Activated CD4-positive, alpha-beta T cell treated with anti-CD3 and anti-CD28 coated beads for 36 hours (primary cell): ENCODE measurements around the gene S100A4. TPM values are rescaled to one million over a fixed set of nuclear protein-coding genes. Genes with fewer than 3 reads are reported as not detected.

Source experiments
- ATAC-seq: fragments of 200-7000 bp; cut with Tn5 transposase; one replicate; pipeline ENCODE4 v1.10.0; 2021; ENCODE audit warnings: mild to moderate bottlenecking, moderate library complexity
- CTCF ChIA-PET: fragments of 350-600 bp; sonication (Branson Sonifier 250); formaldehyde crosslinking; loops from one replicate; lab custom pipeline; 2021; ENCODE audit warnings: antibody characterized with exemption; lab: Charles Lee
- POLR2A ChIA-PET: fragments of 350-600 bp; sonication (Branson Sonifier 250); formaldehyde crosslinking; loops from one replicate; lab custom pipeline; 2021; ENCODE audit warnings: antibody characterized with exemption, inconsistent platforms; lab: Charles Lee
- DNase-seq: peaks from one replicate; pipeline ENCODE4 v3.0.0-alpha.2; 2020
- H3K27ac Mint-ChIP-seq: one replicate; pipeline ENCODE4 v1.8.0; 2021; ENCODE audit warnings: mixed read lengths
- H3K27me3 Mint-ChIP-seq: one replicate; pipeline ENCODE4 v1.8.0; 2021; ENCODE audit warnings: mixed read lengths
- H3K36me3 Mint-ChIP-seq: one replicate; pipeline ENCODE4 v1.8.0; 2021; ENCODE audit warnings: low read depth, mixed read lengths
- H3K4me1 Mint-ChIP-seq: one replicate; pipeline ENCODE4 v1.8.0; 2021; ENCODE audit warnings: mixed read lengths
- H3K4me3 Mint-ChIP-seq: one replicate; pipeline ENCODE4 v1.8.0; 2021; ENCODE audit warnings: mild to moderate bottlenecking, moderate library complexity, mixed read lengths
- H3K9me3 Mint-ChIP-seq: one replicate; pipeline ENCODE4 v1.8.0; 2021; ENCODE audit warnings: low read depth, mixed read lengths
- intact Hi-C, 2 experiments: fragments of 100-400 bp; cut with DNase I in 1 of 2; cut with micrococcal nuclease in 1 of 2; formaldehyde crosslinking; loops; one replicate each; pipeline versions ENCODE4 v1.14.2 to v1.15.1; 2022 to 2024; cut with DNase I, micrococcal nuclease
- total RNA-seq, 2 experiments: library from RNA; stranded (reverse); gene quantifications; one replicate each; pipeline ENCODE4 v1.2.3, GENCODE V29; 2021

Gene S100A4
- total RNA-seq, 2 experiments from 2014 or later, result 84.8 to 166 TPM

DNA sequence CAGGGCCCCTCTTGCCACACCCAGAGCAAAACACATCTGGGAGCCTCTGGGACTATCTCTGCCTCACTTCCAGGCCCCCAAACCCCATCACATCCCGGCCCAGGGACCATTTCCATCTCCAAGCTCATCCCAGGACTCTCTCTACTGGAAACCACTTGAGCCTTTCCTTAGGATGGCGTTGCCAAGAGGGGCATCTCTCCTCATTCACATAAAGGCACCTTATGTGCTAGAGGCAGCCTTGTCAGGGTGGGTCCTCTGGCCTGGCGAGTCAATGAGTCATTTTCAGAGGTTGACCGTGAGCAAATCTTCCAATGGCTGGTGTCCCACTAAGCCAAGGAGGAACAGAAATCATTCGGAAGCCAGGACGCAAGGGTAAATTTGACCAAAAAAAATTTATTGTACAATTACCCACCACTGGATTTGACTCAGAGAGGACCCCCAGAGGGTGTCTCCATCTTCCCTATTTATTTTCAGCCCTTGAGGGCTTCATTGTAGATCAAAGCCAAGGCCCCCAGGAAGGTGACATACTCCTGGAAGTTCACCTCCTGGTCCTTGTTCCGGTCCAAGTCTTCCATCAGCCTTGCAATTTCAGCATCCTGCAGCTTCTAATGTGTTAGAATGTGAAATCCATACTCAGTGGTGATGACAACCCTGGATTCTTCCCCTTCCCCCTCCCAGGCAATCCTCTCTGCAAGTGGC is 11.2 kb downstream of the S100A4 start:
- Mint-ChIP-seq H3K36me3 (peaks cover 17% of the 10 kb centered on the region), H3K27ac (peak overlapping the region; percentile 94), H3K27me3 (no peaks in the 10 kb centered on the region), H3K9me3 (no peaks in the 10 kb centered on the region), H3K4me3 (peak overlapping the region; percentile 89), H3K4me1 (peaks cover 59% of the 10 kb centered on the region)
- intact Hi-C loops, result loop anchor here (5.0 to 10.0 kb wide), 3 partner anchors 83 to 430 kb away; partner anchors contain the start of genes CREB3L4 (in 2 of the 2), SLC39A1 (in 2 of the 2), INTS3 (in 1 of the 2) and S100A14 (in 1 of the 2)
- CTCF ChIA-PET, result interaction anchor here (0.7 to 5.4 kb wide), 15 partner anchors 8 to 100 kb away, joined by 3 to 97 read pairs (median 8); partner anchors contain the start of genes CHTOP and S100A4
- DNase-seq (no peak), ATAC-seq (no peak)
- POLR2A ChIA-PET, result interaction anchor here (0.7 to 2.5 kb wide), 3 partner anchors 10 to 100 kb away, joined by 3 to 19 read pairs (median 13); partner anchors contain the start of genes CHTOP, S100A2 and S100A4

DNA sequence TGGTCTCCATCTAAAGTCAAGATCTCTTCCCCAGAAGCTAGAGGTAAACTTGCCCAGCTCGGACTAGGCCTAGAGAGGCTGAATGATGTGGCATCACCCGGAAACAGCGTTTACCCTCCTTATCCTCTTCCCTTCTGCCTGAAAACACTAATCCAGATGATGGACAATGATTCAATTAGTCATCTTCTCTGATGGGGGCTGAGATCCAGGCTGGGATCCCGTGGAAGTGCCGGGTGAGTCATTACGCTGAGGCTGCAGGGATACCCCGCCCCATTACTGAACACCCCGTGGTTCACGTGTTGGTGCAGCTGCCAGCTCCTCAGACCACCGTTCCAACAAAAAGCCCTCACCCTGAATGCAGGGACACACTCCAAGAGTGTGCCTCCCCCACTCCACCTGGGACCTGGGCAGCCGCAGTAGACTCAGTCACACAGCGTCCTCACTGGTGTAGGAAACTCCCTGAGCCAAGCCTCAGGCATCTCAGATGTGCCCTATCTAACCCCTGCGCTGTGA is 11.9 kb downstream of the S100A4 start:
- peak overlapping the region; percentile 89 for H3K4me3 Mint-ChIP-seq
- H3K36me3 Mint-ChIP-seq, result peaks cover 17% of the 10 kb centered on the region
- H3K27ac Mint-ChIP-seq, result peak overlapping the region; percentile 94
- POLR2A ChIA-PET, result interaction anchor here (1.0 to 2.2 kb wide), 2 partner anchors 32 to 39 kb away, joined by 3 to 13 read pairs; partner anchors contain the start of gene S100A2
- H3K27me3 Mint-ChIP-seq, result no peaks in the 10 kb centered on the region
- DNase-seq, result peak; percentile 33
- intact Hi-C loops, result loop anchor here (1.0 to 10.0 kb wide), 8 partner anchors 35 to 431 kb away; partner anchors contain the start of genes CREB3L4 (in 2 of the 2), SLC39A1 (in 2 of the 2), CHTOP (in 1 of the 2) and ILF2 (in 1 of the 2)
- H3K4me1 Mint-ChIP-seq, result peaks cover 58% of the 10 kb centered on the region
- no peak for ATAC-seq
- H3K9me3 Mint-ChIP-seq, result no peaks in the 10 kb centered on the region
- CTCF ChIA-PET, result interaction anchor here (0.7 to 5.4 kb wide), 16 partner anchors 10 to 101 kb away, joined by 3 to 97 read pairs (median 8); partner anchors contain the start of genes CHTOP and S100A4

DNA sequence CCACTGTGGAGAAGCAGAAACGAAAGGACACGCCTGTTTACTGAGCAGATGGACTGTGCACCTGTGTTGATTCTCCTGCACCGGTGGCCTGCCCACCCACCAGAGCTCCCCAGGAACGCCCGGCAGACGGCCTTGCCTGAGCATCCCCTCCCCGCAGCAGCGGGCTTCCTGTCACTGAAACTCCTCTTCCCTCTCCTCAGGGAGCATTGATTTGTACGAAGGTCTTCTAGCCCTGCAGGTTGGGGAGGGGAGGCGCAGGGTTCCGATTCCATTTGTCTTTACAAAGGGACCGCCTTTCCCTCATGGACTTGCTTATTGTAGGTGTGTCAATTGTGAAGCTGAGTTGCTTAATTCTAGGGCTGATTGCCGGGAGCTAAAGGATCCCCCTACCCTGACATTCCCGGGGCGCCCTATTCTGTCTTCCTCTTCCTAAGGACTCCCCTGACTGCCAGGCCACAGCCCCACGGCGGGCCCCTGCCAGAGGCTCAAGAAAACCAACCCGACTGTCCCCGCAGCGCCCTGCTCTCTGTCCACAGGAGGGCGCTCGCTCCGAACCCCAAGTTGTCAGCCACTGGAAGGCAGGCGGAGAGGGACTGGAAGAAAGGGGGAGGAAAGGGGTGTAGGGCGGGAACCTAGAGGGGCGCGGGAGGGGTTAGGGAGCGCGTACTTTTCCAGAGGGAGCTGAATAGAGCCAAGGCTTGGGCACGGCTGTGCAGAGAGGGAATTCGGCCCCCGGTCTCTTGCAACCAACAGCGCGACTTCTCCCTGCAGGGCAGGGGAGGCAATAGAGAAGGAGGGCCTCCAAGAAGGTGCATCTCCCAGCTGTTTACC is 12.6 kb downstream of the S100A4 start:
- intact Hi-C loops, result loop anchor here (1.0 to 10.0 kb wide), 9 partner anchors 22 to 432 kb away; partner anchors contain the start of genes CREB3L4 (in 2 of the 2), SLC39A1 (in 2 of the 2), CHTOP (in 1 of the 2) and ILF2 (in 1 of the 2)
- Mint-ChIP-seq H3K9me3 (no peaks in the 10 kb centered on the region), H3K4me3 (peak overlapping the region; percentile 89), H3K4me1 (peaks cover 58% of the 10 kb centered on the region), H3K27me3 (no peaks in the 10 kb centered on the region), H3K27ac (peak overlapping the region; percentile 94), H3K36me3 (peaks cover 17% of the 10 kb centered on the region)
- ATAC-seq, result peak; percentile 31
- DNase-seq, result peak; percentile 91
- ChIA-PET POLR2A (interaction anchor here (0.8 to 2.1 kb wide), 7 partner anchors 12 to 458 kb away, joined by 3 to 14 read pairs (median 4); partner anchors contain the start of genes CHTOP, RPS27, S100A4 and SNAPIN), CTCF (interaction anchor here (0.6 to 5.4 kb wide), 32 partner anchors 9 to 1277 kb away, joined by 3 to 97 read pairs (median 4); partner anchors contain the start of genes CHTOP, S100A2 and S100A4)

DNA sequence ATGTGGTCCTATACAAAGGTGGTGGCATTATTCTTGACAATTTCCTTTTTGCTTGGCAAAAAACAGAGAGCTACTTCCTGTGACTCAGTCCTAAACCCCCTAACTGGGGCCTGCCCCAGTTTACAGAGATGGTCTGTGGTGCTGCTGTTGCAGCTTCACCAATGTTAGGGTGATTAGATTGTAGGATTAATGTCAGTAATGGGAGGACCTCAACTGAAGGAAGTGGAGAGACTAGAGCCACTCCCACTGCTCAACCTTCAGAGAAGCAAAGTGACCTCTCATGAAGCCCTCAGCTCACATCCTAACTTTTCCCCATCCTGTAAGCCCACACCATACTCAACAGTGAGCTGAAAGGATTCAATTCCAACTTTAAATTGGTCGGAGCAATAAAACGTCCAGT is 13.4 kb downstream of the S100A4 start:
- H3K4me1 Mint-ChIP-seq, result peaks cover 55% of the 10 kb centered on the region
- ATAC-seq (peak; percentile 57), DNase-seq (peak; percentile 76)
- H3K36me3 Mint-ChIP-seq, result peaks cover 17% of the 10 kb centered on the region
- no peaks in the 10 kb centered on the region for H3K27me3 Mint-ChIP-seq
- no peaks in the 10 kb centered on the region for H3K9me3 Mint-ChIP-seq
- H3K27ac Mint-ChIP-seq, result peak overlapping the region; percentile 94
- H3K4me3 Mint-ChIP-seq, result peak overlapping the region; percentile 89
- ChIA-PET CTCF (interaction anchor here (0.6 to 5.4 kb wide), 29 partner anchors 9 to 1277 kb away, joined by 3 to 97 read pairs (median 5); partner anchors contain the start of genes CHTOP, S100A2, S100A4 and S100A5), POLR2A (interaction anchor here (0.6 to 2.1 kb wide), 13 partner anchors 8 to 458 kb away, joined by 3 to 14 read pairs (median 4); partner anchors contain the start of genes CHTOP, RPS27, S100A4 and S100A5)
- intact Hi-C loops, result loop anchor here (1.0 to 10.0 kb wide), 6 partner anchors 21 to 433 kb away; partner anchors contain the start of genes CREB3L4 (in 2 of the 2), SLC39A1 (in 2 of the 2), ILF2 (in 1 of the 2) and INTS3 (in 1 of the 2)

DNA sequence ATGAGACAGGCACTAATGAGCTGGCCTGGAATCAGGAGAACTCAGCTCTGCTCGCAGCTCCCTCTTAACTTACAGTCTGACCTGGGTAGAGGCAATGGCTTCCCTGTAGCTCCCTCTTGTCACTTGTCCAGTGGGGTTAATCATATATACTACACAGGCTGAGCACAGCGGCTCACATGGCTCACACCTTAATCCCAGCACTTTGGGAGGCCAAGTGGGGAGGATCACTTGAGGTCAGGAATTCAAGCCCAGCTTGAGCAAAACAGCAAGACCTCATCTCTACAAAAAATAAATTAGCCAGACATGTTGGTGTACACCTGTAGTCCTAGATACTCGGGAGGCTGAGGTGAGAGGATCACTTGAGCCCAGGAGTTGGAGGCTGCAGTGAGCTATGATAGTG is 14.0 kb downstream of the S100A4 start:
- Mint-ChIP-seq H3K9me3 (no peaks in the 10 kb centered on the region), H3K4me3 (no peak overlapping the region), H3K4me1 (peaks cover 50% of the 10 kb centered on the region), H3K27ac (peak overlapping the region; percentile 94), H3K27me3 (no peaks in the 10 kb centered on the region), H3K36me3 (peaks cover 17% of the 10 kb centered on the region)
- ATAC-seq (no peak), DNase-seq (no peak)
- ChIA-PET POLR2A (interaction anchor here (0.6 to 2.1 kb wide), 12 partner anchors 9 to 459 kb away, joined by 3 to 14 read pairs (median 4); partner anchors contain the start of genes CHTOP, RPS27, S100A4 and S100A5), CTCF (interaction anchor here (0.6 to 5.4 kb wide), 24 partner anchors 9 to 340 kb away, joined by 3 to 97 read pairs (median 6); partner anchors contain the start of genes CHTOP, S100A2, S100A4 and S100A5)
- intact Hi-C loops, result loop anchor here (1.0 to 10.0 kb wide), 6 partner anchors 20 to 433 kb away; partner anchors contain the start of genes CREB3L4 (in 2 of the 2), SLC39A1 (in 2 of the 2), ILF2 (in 1 of the 2) and INTS3 (in 1 of the 2)

DNA sequence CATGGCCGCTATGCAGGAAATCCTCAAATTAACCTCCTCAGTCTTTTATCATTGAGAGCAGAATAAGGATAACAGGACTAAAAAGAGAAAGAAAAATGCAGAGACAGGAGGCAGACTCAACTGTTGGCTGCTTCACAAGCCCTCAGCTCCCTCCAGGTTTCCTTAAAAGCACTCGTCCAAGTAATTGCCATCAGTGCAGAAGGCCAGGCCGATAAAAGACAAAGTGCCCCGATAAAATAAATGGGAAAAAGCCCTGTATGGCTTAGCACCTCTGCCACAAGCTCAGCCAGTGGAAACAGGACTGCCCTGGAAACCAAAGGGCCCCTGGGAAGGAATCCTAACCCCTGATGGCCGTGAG is 17.9 kb downstream of the S100A4 start:
- ATAC-seq (no peak), DNase-seq (no peak)
- intact Hi-C loops, result no loop called here
- ChIA-PET CTCF (interaction anchor here (0.7 to 1.0 kb wide), 2 partner anchors 17 to 41 kb away, joined by 3 read pairs; no protein-coding TSS in a partner anchor), POLR2A (interaction anchor here (1.5 kb wide), 1 partner anchor 8 kb away, joined by 3 read pairs; the partner anchor contains the start of gene S100A6)
- Mint-ChIP-seq H3K36me3 (no peaks in the 10 kb centered on the region), H3K9me3 (no peaks in the 10 kb centered on the region), H3K27ac (no peak overlapping the region), H3K4me3 (no peak overlapping the region), H3K27me3 (no peaks in the 10 kb centered on the region), H3K4me1 (peaks cover 22% of the 10 kb centered on the region)

DNA sequence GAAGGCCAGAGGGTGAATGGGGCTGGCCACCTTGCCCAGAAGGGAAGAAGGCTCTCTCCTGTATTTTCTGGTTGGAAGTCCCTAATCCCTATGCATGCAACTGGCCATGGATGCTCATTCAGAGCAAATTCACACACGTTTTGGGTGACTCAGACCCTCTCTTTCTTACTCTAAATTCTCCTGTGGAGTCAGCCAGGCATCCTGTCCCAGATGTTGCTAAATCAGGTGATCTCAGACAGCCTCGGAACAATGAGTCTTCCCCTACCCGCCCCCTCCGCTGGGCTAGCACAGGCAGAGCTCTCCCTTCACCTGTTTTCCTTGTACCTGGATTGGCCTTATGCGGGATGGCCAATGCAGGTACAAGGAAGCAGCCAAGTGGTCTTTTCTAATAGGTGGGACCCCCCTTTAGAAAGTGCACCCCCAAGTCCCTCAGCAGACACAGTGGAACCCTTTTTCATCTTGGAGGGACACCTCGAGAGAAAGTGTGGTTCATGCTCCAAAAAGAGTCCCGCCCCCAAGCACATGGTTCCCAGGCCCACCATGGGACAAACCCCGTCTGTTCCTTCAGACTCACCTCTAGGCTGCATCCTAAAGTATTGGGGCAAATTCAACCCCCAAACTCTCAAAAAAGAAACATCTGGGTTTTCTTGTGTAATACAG is 18.5 kb downstream of the S100A4 start:
- peaks cover 18% of the 10 kb centered on the region for H3K4me1 Mint-ChIP-seq
- no peaks in the 10 kb centered on the region for H3K27me3 Mint-ChIP-seq
- DNase-seq, result no peak
- no peak overlapping the region for H3K4me3 Mint-ChIP-seq
- intact Hi-C loops, result no loop called here
- no peaks in the 10 kb centered on the region for H3K9me3 Mint-ChIP-seq
- ChIA-PET POLR2A (interaction anchor here (1.5 kb wide), 1 partner anchor 9 kb away, joined by 3 read pairs; the partner anchor contains the start of gene S100A6), CTCF (interaction anchor here (1.0 kb wide), 1 partner anchor 41 kb away, joined by 3 read pairs; no protein-coding TSS in a partner anchor)
- H3K36me3 Mint-ChIP-seq, result no peaks in the 10 kb centered on the region
- no peak overlapping the region for H3K27ac Mint-ChIP-seq
- ATAC-seq, result no peak

DNA sequence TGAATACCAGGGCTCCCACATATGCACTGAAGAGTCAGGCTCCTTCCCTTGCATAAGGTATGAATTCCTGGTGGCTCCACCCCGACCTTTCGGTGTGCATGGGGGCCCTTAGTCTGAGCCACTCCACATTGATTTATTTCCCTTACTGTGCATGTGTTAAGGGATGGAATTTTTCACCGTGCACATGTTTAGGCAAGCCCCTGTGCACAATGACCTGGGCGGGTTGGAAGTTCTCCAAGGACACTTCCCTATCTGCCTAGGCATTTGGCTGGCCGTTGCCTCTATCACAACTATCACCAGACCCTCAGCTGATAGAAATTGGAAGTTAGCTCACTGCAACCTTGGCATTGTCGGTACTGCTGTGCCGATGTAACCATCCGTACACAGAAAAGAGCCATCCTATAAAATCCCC is 19.5 kb downstream of the S100A4 start:
- no peak for ATAC-seq
- DNase-seq, result no peak
- peaks cover 8% of the 10 kb centered on the region for H3K4me1 Mint-ChIP-seq
- intact Hi-C loops, result no loop called here
- no peak overlapping the region for H3K27ac Mint-ChIP-seq
- ChIA-PET CTCF (interaction anchor here (0.6 to 2.1 kb wide), 4 partner anchors 9 to 152 kb away, joined by 3 to 8 read pairs (median 4); partner anchors contain the start of genes NPR1 and S100A5), POLR2A (interaction anchor here (0.6 kb wide), 1 partner anchor 110 kb away, joined by 8 read pairs; no protein-coding TSS in a partner anchor)
- no peak overlapping the region for H3K4me3 Mint-ChIP-seq
- H3K27me3 Mint-ChIP-seq, result no peaks in the 10 kb centered on the region
- no peaks in the 10 kb centered on the region for H3K36me3 Mint-ChIP-seq
- H3K9me3 Mint-ChIP-seq, result no peaks in the 10 kb centered on the region

DNA sequence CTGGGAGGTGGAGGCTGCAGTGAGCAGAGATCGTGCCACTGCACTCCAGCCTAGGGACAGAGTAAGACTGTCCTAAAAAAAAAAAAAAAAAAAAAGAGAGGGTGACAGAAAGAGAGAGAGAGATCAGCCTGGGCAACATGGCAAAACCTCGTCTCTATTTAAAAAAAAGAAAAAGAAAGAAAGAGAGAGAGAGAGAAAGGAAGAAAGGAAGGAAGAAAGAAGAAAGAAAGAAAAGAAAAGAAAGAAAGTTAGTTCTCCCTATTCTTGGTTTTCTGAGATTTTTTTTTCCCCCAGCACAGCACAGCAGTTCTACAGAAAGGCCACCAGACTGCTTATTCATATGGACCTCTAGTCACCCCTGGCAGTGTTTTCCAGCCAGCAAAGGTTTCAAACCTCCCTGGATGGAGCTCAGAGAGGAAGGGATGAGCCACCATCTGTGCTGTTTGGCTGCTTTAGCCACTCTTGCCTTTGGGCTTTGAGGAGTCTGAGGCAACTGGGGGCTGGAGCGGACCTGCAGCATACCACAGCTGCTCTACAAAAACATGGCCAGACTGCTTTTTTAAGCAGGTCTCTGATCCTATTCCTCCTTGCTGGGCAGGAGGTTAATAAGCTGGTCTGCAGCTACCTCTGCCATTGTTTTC is 20.4 kb downstream of the S100A4 start:
- no peak for DNase-seq
- no peak overlapping the region for H3K27ac Mint-ChIP-seq
- no peaks in the 10 kb centered on the region for H3K9me3 Mint-ChIP-seq
- no peak for ATAC-seq
- no peaks in the 10 kb centered on the region for H3K36me3 Mint-ChIP-seq
- H3K4me3 Mint-ChIP-seq, result no peak overlapping the region
- ChIA-PET CTCF (interaction anchor here (0.8 to 2.1 kb wide), 6 partner anchors 14 to 96 kb away, joined by 3 to 11 read pairs (median 5); partner anchors contain the start of genes S100A14 and S100A5), POLR2A (interaction anchor here (0.6 kb wide), 1 partner anchor 113 kb away, joined by 3 read pairs; no protein-coding TSS in a partner anchor)
- H3K27me3 Mint-ChIP-seq, result no peaks in the 10 kb centered on the region
- H3K4me1 Mint-ChIP-seq, result peaks cover 2% of the 10 kb centered on the region
- intact Hi-C loops, result no loop called here
